Measurements from ENCODE around the gene PPM1D.
A peak's percentile ranks its signal among the peaks of the same experiment; 100 is the strongest.
"Not testable (repeated sequence)": the region's sequence is repeated elsewhere in the genome, so short reads cannot be mapped to it uniquely, and the experiment has no call there.

PPM1D gene

DNA sequence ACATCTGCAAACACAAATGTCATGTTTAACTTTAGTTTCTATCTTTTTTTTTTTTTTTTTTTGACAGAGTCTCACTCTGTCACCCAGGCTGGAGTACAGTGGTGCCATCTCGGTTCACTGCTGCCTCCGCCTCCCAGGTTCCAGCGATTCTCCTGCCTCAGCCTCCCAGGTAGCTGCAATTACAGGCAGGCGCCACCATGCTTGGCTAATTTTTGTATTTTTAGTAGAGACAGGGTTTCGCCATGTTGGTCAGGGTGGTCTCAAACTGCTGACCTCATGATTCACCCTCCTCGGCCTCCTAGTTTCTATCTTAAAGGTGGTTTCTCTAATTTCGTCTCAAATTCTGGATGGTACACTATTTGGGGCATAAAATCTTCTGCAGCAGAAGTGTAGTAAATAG is 5.8 kb upstream of the PPM1D start:
- not testable (repeated sequence) for DNase-seq

GRCh38 chr17:60594734-60595133 is 5.3 kb upstream of the PPM1D start:
- no peak for DNase-seq

- no peak for DNase-seq
These were observed 2.7 kb upstream of the PPM1D start for GRCh38 chr17:60597297-60597696.

GRCh38 chr17:60598001-60598736 is 1.8 kb upstream of the PPM1D start:
- DNase-seq, result no peak

DNA sequence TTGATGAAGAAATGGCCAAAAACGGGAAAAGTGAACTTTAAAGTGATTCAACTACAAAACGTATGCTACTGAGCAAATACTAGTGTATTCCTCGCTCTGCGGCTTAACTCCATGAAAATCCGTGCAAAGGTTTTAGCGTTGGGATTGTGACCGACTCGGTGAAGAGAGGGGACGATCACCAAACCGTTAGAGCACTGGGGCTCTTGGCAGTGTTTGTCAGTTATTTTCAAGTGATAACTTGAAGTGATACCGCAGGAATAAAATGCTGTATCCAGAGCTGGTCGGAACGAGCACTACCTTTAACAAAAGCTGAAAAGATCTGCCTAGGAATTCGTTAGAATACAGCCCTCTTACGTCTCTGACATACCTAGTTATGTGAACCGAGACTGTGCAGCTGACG is 773 bp upstream of the PPM1D start:
- no peak for DNase-seq

DNA sequence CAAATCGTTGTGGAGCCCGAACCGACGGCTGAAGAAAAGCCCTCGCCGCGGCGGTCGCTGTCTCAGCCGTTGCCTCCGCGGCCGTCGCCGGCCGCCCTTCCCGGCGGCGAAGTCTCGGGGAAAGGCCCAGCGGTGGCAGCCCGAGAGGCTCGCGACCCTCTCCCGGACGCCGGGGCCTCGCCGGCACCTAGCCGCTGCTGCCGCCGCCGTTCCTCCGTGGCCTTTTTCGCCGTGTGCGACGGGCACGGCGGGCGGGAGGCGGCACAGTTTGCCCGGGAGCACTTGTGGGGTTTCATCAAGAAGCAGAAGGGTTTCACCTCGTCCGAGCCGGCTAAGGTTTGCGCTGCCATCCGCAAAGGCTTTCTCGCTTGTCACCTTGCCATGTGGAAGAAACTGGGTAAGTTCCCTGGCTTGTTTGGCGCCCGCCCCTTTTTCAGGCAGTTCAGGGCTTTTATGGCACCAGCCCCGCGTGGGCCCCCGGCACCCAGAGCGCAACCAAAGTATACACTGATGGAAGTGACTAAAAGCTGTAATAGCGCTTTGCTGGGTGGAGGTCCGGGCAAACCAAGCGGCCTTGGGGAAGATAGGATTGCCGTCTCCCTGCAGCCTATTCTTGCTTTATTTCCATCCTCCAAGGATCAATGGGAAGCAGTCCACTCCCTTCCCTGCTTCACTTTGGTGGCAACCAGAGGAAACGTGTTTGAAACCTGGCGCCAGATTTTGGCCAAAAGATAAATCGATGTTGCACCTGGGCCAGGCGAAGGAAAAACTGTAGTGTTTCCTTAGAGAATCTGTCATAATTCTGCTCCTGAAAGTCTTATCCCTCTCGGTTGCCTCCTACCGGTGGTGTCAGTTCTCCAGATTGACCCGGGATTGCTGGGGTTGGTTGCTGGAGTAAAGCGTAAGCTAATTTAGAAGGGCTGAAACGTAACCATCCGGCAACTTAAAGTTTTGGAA is 775 bp downstream of the PPM1D start:
- DNase-seq, result peak; percentile 83

DNA sequence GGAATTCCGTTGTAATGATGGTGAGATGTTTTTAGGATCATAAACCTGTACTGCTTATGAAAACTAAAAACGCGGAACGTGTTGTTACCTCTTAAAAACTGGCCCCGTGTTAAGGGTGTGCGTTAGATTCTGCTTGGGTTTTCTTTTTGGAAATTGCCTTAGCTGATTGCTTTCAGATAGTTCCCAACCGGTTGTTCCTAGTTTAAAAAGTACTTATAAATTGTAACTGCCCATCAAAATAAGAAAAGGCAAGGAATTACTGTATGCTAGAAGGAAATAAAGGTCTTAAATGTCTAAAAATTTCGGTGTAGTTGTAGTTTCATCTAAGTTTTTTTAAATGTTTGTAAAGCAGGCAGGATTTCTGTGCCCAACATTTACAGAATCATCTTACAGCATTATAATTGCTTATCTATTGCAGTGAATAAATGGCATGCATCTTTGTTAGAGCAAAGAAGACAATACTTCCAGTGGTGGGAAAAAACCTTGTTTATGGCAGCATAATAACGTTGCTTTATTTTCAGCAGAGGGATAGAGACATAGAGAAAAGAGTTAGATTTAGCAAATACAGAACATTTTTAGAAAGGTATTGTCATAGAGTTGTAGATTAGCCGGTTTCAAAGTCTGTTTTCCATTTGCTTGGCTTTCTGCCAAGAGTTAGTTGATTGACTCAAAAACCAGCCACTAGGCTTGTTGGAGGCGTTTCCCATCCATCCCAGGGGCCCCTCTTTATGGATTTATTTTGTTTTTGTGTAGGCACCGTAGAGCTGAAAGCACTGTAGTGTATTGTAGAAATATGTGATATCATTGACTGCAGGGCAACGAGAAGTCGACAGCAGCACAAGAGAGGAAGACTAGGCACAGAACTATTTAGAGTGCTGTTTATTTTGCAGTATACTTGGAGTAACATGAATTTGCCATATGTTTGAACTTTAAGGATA is 1.7 kb downstream of the PPM1D start:
- peak; percentile 85 for DNase-seq

DNA sequence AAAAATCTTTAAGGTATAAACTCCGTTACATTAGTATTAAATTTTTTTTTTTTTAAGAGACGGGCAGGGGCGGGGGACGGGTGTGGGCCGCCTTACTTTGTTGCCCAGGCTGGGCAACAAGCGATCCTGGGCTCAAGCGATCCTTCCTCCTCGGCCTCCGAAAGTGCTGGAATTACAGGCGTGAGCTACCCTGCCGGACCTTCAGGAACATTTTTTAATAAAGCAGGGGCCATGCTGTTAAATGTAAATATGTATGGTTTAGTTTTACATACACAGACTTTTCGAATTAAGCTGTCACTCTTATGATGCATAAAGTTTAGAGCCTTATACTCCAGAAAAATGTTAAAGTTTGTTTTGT is 2.4 kb downstream of the PPM1D start:
- DNase-seq, result peak; percentile 19

DNA sequence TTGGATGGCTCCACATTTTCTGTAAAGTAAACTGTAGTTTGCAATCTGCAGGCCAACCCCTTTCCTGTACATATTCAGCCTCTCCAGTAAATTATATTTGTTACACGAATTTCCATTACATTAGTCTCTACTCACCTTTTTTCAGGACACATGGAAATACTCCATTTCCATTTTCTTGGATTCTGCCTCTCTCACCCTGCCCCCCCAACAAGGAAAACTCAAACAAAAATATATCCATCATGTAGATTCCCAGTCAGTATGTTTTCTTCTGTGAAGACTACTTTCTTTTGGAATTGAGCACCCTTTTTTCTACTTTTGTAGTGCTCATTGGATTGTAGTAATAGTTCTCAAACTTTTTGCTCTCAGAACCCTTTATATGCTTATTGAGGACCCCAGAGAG is 2.9 kb downstream of the PPM1D start:
- no peak for DNase-seq

GRCh38 chr17:60603477-60603876 is 3.5 kb downstream of the PPM1D start:
- DNase-seq, result not testable (repeated sequence)

GRCh38 chr17:60604686-60605334 is 4.8 kb downstream of the PPM1D start:
- peak; percentile 55 for DNase-seq

GRCh38 chr17:60606036-60606435 is 6.0 kb downstream of the PPM1D start:
- no peak for DNase-seq

GRCh38 chr17:60610473-60610872 is 10.5 kb downstream of the PPM1D start:
- peak; percentile 17 for DNase-seq

DNA sequence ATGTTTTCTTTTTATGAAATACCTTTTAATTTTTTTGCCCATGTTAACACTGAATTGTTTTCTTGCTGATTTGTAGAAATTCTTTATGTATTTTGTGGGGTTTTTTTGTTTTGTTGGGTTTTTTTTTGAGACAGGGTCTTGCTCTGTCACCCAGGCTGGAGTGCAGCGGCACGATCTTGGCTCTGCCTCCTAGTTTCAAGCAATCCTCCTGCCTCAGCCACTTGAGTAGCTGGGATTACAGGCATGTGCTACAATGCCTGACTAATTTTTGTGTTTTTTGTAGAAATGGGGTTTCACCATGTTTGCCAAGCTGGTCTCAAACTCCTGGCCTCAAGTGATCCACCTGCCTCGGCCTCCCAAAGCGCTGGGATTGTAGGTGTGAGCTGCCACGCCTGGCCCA is 11.3 kb downstream of the PPM1D start:
- DNase-seq, result not testable (repeated sequence)

- DNase-seq, result no peak
These were observed 13.3 kb downstream of the PPM1D start for GRCh38 chr17:60613325-60613724.

DNA sequence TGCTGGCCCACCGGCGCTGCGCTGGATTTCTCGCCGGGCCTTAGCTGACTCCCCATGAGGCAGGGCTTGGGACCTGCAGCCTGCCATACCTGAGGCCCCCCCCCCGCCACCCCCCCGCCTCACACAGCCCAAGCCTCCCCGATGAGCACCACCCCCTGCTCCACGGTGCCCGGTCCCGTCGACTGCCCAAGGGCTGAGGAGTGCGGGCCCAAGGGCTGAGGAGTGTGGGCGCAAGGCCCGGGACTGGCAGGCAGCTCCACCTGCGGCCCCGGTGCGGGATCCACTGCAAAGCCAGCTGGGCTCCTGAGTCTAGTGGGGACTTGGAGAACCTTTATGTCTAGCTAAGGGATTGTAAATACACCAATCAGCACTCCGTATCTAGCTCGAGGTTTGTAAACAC is 13.8 kb downstream of the PPM1D start:
- not testable (repeated sequence) for DNase-seq

DNA sequence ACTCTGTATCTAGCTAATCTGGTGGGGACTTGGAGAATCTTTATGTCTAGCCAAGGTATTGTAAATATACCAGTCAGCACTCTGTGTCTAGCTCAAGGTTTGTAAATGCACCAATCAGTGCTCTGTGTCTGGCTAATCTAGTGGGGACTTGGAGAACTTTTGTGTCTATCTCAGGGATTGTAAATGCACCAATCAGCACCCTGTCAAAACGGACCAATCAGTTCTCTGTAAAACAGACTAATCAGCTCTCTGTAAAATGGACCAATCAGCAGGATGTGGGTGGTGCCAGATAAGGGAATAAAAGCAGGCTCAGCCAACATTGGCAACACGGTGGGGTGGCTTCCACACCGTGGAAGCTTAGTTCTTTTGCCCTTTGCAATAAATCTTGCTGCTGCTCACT is 14.3 kb downstream of the PPM1D start:
- not testable (repeated sequence) for DNase-seq

DNA sequence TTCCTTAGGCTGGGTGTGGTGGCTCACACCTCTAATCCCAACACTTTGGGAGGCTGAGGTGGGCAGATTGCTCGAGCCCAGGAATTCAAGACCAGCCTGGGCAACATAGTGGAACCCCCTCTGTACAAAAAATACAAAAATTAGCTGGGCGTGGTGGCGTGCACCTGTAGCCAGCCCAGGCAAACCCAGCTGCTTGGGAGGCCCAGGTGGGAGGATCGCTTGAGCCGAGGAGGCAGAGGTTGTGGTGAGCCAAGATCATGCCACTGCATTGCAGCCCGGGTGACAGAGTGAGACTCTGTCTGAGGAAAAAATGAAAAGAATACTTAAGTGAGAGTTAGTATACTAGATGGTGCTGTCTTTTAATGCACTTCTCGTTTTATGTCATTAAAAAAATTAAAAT is 15.1 kb downstream of the PPM1D start:
- no peak for DNase-seq

- DNase-seq, result no peak
These were observed 15.8 kb downstream of the PPM1D start for GRCh38 chr17:60615840-60616239.

DNA sequence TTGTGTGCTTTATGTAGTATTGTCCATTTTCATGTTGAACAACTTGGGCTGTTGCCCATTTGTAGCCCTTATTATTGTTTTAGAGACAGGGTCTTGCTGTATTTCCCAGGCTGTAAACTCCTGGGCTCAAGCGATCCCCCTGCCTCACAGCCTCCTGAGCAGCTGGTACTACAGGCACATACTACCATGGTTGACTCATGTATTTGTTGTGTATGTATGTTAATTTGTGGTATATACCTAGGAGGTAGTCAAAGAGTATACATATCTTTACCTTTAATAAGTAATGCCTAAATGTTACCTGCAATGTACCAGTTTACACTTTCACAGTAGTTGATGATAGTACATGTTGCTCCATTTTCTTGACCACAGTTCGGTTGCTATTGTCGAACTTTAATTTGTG is 18.1 kb downstream of the PPM1D start:
- DNase-seq, result no peak

GRCh38 chr17:60618854-60619526 is 19.0 kb downstream of the PPM1D start:
- peak; percentile 23 for DNase-seq

DNA sequence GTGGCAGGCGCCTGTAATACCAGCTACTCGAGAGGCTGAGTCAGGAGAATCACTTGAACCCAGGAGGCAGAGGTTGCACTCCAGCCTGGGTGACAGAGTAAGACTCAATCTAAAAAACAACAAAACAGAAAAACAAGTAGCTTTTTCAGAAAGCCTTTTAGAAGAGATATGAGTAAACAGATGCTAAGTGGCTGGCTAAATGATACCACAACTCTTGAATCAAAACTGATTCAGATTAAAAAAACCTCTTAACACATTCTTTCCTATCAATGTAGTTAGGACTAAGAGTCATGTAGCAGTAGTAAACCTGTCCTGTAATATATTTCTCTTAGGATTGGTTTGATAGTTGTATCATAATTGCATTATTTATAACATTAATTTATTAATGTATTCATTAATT is 23.0 kb downstream of the PPM1D start:
- no peak for DNase-seq
